K562 (cell line): ENCODE data around the gene PFKFB2. TPM values are rescaled to one million over a fixed set of nuclear protein-coding genes. Genes with fewer than 3 reads are reported as not detected.

Source experiments
- ARID1B ChIP-seq: fragments of 450-650 bp; IDR thresholded peaks from 2 replicates; pipeline ENCODE4 v1.6.1; 2016; ENCODE audit warnings: antibody characterized with exemption, mild to moderate bottlenecking, inconsistent platforms
- BRD4 ChIP-seq: fragments of 200-600 bp; sonication (generic); IDR thresholded peaks from 2 replicates; pipeline ENCODE4 v1.6.1; 2017; ENCODE audit warnings: inconsistent platforms
- CCAR2 ChIP-seq: fragments of 200-400 bp; formaldehyde crosslinking; IDR thresholded peaks from 2 replicates; pipeline ENCODE4 v1.6.1; 2017; ENCODE audit warnings: mild to moderate bottlenecking, low read depth, low read length
- CEBPG ChIP-seq, 3 experiments: fragments of 200-800 bp in 1 of 3; sonication (Bioruptor generic) in 1 of 3; sonication (generic) in 1 of 3; formaldehyde crosslinking in 1 of 3; IDR thresholded peaks in 2 of 3; conservative IDR thresholded peaks in 1 of 3; 2 replicates each; pipeline versions ENCODE4 v1.6.1 to v1.8.0; 2016 to 2022; ENCODE audit warnings: missing compliant biosample characterization in 2 of 3, missing genetic modification characterization in 2 of 3, mild to moderate bottlenecking in 1 of 3, missing genetic modification reagents in 1 of 3
- CTCF ChIP-seq, 3 experiments: IDR thresholded peaks in 2 of 3; conservative IDR thresholded peaks in 1 of 3; 2 replicates each; pipeline ENCODE4 v1.5.1; 2011 to 2012; ENCODE audit warnings: low read length in 3 of 3, mild to moderate bottlenecking in 3 of 3, control low read depth in 2 of 3, improper control_type of control experiment in 1 of 3, inconsistent platforms in 1 of 3, low read depth in 1 of 3, mixed read lengths in 1 of 3, moderate library complexity in 1 of 3; ENCODE audit not compliant: insufficient read depth in 2 of 3
- FOXA3 ChIP-seq, 2 experiments: fragments of 450-650 bp in 1 of 2; sonication (generic) in 1 of 2; formaldehyde crosslinking; IDR thresholded peaks in 1 of 2; conservative IDR thresholded peaks in 1 of 2; 2 replicates each; pipeline versions ENCODE4 v1.4.0 to v1.8.0; 2020 to 2022; ENCODE audit warnings: mild to moderate bottlenecking in 2 of 2, missing genetic modification reagents in 1 of 2
- L3MBTL2 ChIP-seq: fragments of 450-650 bp; IDR thresholded peaks from 2 replicates; pipeline ENCODE4 v1.6.1; 2016; ENCODE audit warnings: mild to moderate bottlenecking, moderate library complexity
- MLX ChIP-seq, 2 experiments: fragments of 450-650 bp in 1 of 2; sonication (generic) in 1 of 2; formaldehyde crosslinking; conservative IDR thresholded peaks; 2 replicates each; pipeline versions ENCODE4 v1.4.0 to v1.8.1; 2020 to 2022; ENCODE audit warnings: mild to moderate bottlenecking in 1 of 2, missing genetic modification reagents in 1 of 2
- PHF8 ChIP-seq: fragments of 200-600 bp; sonication (generic); IDR thresholded peaks from 2 replicates; pipeline ENCODE4 v1.6.1; 2012; ENCODE audit warnings: mixed run types, mild to moderate bottlenecking, inconsistent platforms, low read length, moderate library complexity, borderline replicate concordance
- RBM22 ChIP-seq: fragments of 200-400 bp; formaldehyde crosslinking; IDR thresholded peaks from 2 replicates; pipeline ENCODE4 v1.6.1; 2018; ENCODE audit warnings: low read length, low read depth; ENCODE audit not compliant: poor library complexity, severe bottlenecking
- SMARCE1 ChIP-seq: fragments of 450-650 bp; IDR thresholded peaks from 2 replicates; pipeline ENCODE4 v1.7.1; 2016; ENCODE audit warnings: mild to moderate bottlenecking
- TEAD4 ChIP-seq, 2 experiments: sonication (generic) in 1 of 2; formaldehyde crosslinking in 1 of 2; IDR thresholded peaks; 2 replicates each; pipeline versions ENCODE4 v1.6.1 to v1.8.0; 2012 to 2022; ENCODE audit warnings: borderline replicate concordance in 1 of 2, inconsistent platforms in 1 of 2, low read length in 1 of 2, mild to moderate bottlenecking in 1 of 2, missing genetic modification reagents in 1 of 2
- ZC3H11A ChIP-seq: IDR thresholded peaks from 2 replicates; pipeline ENCODE4 v1.6.1; 2012; ENCODE audit warnings: low read depth, low read length, improper control_type of control experiment
- ZNF41 ChIP-seq: fragments of 250-450 bp; sonication (Bioruptor Pico); conservative IDR thresholded peaks from 2 replicates; pipeline ENCODE4 v1.4.0; 2020; ENCODE audit warnings: mild to moderate bottlenecking
- ZNF780A ChIP-seq: fragments of 250-450 bp; sonication (Bioruptor Pico); IDR thresholded peaks from 2 replicates; pipeline ENCODE4 v1.5.0; 2021; ENCODE audit warnings: mild to moderate bottlenecking
- ZNF830 ChIP-seq: fragments of 250-450 bp; sonication (Bioruptor Pico); IDR thresholded peaks from 2 replicates; pipeline ENCODE4 v1.5.0; 2021; ENCODE audit warnings: mild to moderate bottlenecking
- polyA plus RNA-seq, 8 experiments: library from polyadenylated mRNA; depleted of rRNA in 4 of 8; stranded (reverse) in 5 of 8; unstranded in 3 of 8; fragments of >200 nt; fragmentation: Nextera tagmentation in 2 of 8; fragmentation: Illumina TruSeq in 1 of 8; extraction: Ambion mirVana in 2 of 8; extraction: Trizol in 1 of 8; gene quantifications; 2 replicates each; pipeline versions ENCODE4 v1.2.1 to v1.2.3, GENCODE V29; 2011 to 2014; ENCODE audit warnings: inconsistent platforms in 1 of 8, missing spikeins in 1 of 8
- total RNA-seq, 7 experiments: library from RNA; depleted of rRNA in 6 of 7; stranded (reverse); fragments of >200 nt in 6 of 7; fragmentation: Illumina TruSeq in 2 of 7; extraction: Trizol in 2 of 7; gene quantifications; 2 replicates each; pipeline versions ENCODE4 v1.2.1 to v1.2.3, GENCODE V29; 2011 to 2021; ENCODE audit warnings: low replicate concordance in 1 of 7
- TF ChIP-seq, protein P1 (sequence below): sonication (generic); formaldehyde crosslinking; IDR thresholded peaks from 2 replicates; pipeline ENCODE4 v1.5.0; 2020; ENCODE audit warnings: missing genetic modification reagents
- TF ChIP-seq, protein P2 (sequence below): fragments of 450-650 bp; IDR thresholded peaks from 2 replicates; pipeline ENCODE4 v1.6.1; 2016; ENCODE audit warnings: missing biosample characterization, missing genetic modification characterization
- TF ChIP-seq, protein P3 (sequence below): sonication (generic); formaldehyde crosslinking; IDR thresholded peaks from 2 replicates; pipeline ENCODE4 v1.8.0; 2022; ENCODE audit warnings: mild to moderate bottlenecking, missing genetic modification reagents, borderline replicate concordance

The PFKFB2 gene
- total and polyA plus RNA-seq, 9 of the 15 experiments (the other 6 are each of a cell fraction or from before 2014, with no cell fraction given): 6.9 to 26.0 (median 16.4) TPM

DNA sequence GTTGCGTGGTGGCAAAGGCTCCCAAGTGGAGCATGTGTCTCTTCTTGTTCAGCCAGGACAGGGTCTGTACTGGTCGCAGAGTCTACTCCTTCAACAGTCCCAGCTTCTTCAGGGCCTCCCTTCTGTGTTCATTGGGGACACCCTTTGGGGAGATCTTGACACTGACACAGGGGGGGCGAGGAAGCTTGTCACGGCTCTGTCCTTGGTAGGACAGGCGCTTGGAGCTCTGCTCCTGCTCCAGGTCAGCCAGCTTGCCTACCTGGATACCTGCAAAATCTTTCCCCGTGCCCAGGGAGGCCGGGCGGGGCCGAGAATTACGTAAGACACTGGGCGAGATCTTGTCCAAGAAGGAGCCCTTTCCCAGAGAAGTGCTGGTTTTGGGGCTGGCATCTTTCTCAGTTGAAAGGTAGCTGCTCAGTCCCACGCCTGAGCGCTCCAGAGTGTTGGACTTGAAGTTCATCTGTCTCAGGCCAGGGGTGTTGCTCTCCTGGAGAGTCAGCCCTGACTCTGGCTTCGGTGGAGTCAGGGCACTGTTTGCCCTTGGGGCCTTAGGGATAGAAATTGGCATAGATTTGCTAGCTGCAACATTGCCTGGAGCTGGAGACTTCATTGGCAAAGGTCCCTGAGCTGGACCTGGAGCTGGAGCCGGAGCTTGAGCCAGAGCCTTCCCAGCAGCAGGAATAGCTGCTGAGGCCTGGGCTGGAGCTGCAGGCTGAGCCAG lies 31.0 kb upstream of the PFKFB2 start (continued):
- TF ChIP-seq FOXA3 (CRISPR knock-in tag; conservative IDR thresholded peaks at IDR 0.05 in 1 of 2, IDR thresholded peaks at IDR 0.05 in 1 of 2) (no peak), ZNF41 (no peak), ARID1B (no peak), CTCF (IDR thresholded peaks at IDR 0.05 in 2 of 3, conservative IDR thresholded peaks at IDR 0.05 in 1 of 3; ENCODE audit: insufficient read depth in 2 of 3, low read depth in 1 of 3, low read length in 3 of 3) (no peak), L3MBTL2 (no peak), CCAR2 (no peak), ZNF830 (CRISPR knock-in tag) (no peak), MLX (CRISPR knock-in tag; conservative IDR thresholded peaks at IDR 0.05) (peak in 1 of 2 experiments; percentile 55; a peak in 1 of 4 replicates), TEAD4 (IDR thresholded peaks at IDR 0.05; ENCODE audit: low read length) (no peak), TEAD4 (CRISPR knock-in tag; IDR thresholded peaks at IDR 0.05; ENCODE audit: borderline replicate concordance) (no peak), RBM22 (no peak), CEBPG (CRISPR knock-in tag; IDR thresholded peaks at IDR 0.05) (no peak), CEBPG (tag; conservative IDR thresholded peaks at IDR 0.05 in 1 of 2, IDR thresholded peaks at IDR 0.05 in 1 of 2) (0 out of 4 replicates have a peak, but pooled peaks of 1 of the 2 experiments have one; percentile 31), ZC3H11A (no peak), ZNF780A (no peak), PHF8 (no peak), SMARCE1 (no peak), BRD4 (no peak)
- TF ChIP-seq, protein P1, sequence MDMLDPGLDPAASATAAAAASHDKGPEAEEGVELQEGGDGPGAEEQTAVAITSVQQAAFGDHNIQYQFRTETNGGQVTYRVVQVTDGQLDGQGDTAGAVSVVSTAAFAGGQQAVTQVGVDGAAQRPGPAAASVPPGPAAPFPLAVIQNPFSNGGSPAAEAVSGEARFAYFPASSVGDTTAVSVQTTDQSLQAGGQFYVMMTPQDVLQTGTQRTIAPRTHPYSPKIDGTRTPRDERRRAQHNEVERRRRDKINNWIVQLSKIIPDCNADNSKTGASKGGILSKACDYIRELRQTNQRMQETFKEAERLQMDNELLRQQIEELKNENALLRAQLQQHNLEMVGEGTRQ: no peak
- TF ChIP-seq, protein P2, sequence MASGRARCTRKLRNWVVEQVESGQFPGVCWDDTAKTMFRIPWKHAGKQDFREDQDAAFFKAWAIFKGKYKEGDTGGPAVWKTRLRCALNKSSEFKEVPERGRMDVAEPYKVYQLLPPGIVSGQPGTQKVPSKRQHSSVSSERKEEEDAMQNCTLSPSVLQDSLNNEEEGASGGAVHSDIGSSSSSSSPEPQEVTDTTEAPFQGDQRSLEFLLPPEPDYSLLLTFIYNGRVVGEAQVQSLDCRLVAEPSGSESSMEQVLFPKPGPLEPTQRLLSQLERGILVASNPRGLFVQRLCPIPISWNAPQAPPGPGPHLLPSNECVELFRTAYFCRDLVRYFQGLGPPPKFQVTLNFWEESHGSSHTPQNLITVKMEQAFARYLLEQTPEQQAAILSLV (tag): no peak
- TF ChIP-seq, protein P3, sequence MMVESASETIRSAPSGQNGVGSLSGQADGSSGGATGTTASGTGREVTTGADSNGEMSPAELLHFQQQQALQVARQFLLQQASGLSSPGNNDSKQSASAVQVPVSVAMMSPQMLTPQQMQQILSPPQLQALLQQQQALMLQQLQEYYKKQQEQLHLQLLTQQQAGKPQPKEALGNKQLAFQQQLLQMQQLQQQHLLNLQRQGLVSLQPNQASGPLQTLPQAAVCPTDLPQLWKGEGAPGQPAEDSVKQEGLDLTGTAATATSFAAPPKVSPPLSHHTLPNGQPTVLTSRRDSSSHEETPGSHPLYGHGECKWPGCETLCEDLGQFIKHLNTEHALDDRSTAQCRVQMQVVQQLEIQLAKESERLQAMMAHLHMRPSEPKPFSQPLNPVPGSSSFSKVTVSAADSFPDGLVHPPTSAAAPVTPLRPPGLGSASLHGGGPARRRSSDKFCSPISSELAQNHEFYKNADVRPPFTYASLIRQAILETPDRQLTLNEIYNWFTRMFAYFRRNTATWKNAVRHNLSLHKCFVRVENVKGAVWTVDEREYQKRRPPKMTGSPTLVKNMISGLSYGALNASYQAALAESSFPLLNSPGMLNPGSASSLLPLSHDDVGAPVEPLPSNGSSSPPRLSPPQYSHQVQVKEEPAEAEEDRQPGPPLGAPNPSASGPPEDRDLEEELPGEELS (CRISPR knock-in tag): 0 out of 2 replicates have a peak, but pooled peaks have one; percentile 37
